ENCODE results near the gene MPZL2. TPM values are rescaled to one million over a fixed set of nuclear protein-coding genes. Genes with fewer than 3 reads are reported as not detected.

Gene MPZL2
- total and polyA plus RNA-seq, 2 of the 8 experiments (the other 6 are each of a cell fraction or from before 2014, with no cell fraction given) = 2.4 to 3.2 TPM

DNA sequence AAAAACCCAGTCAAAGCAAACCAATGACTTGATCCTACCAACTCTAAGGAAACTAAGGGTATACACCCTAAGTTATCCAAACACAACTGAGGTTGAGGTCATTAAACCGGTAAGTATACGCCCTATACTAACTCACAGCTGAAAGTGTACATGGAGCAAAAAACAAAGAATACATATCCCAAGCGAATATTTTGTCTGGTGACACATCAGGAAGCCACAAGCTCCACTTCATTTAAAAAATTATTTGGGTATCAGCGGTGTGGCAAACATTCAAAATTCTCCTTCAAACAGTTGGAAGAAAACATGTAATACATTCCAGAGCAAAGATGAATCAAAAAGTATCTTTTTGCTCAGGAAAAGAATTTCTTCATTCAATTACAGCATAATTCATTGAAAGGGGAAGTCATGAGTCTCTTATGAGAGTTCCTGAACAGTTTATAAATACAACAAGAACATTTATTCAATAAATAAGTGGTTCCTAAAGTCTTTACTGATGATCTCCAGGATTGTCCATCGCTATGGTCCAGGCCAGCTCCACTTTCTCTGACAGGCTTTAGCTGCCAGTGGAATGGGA, 34.7 kb downstream of the MPZL2 start (continued):
- TF ChIP-seq NANOG (IDR thresholded peaks at IDR 0.05; ENCODE audit: insufficient read depth, low read depth, low read length, poor library complexity, severe bottlenecking) (no peak), ZNF274 (IDR thresholded peaks at IDR 0.05; ENCODE audit: borderline replicate concordance, extremely low read depth, low read length) (no peak), TEAD4 (IDR thresholded peaks at IDR 0.05; ENCODE audit: low read depth, low read length) (no peak), SIN3A (conservative IDR thresholded peaks at IDR 0.05 in 1 of 2, IDR thresholded peaks at IDR 0.05 in 1 of 2; ENCODE audit: low read depth in 1 of 2, low read length in 2 of 2) (no peak)

Data from H1 (cell line).